Thymus (tissue), 11 donors: Measurements from ENCODE around the gene NXPE2. TPM values are rescaled to one million over a fixed set of nuclear protein-coding genes. Genes with fewer than 3 reads are reported as not detected.

Experiments used
- DNase-seq, 9 donors: peaks; one replicate each; pipeline ENCODE4 v3.0.0-alpha.2; 2013; ENCODE audit warnings: low spot score in 9 of 9, low read depth in 6 of 9, missing footprints in 1 of 9
- H3K27ac ChIP-seq, 2 donors: one replicate each; pipeline ENCODE4 v1.5.1; 2013; ENCODE audit warnings: control low read depth in 1 of 2, low read depth in 1 of 2, low read length in 1 of 2, mild to moderate bottlenecking in 1 of 2, moderate library complexity in 1 of 2
- H3K27me3 ChIP-seq, 2 donors: one replicate each; pipeline ENCODE4 v1.5.1; 2013; ENCODE audit warnings: low read length in 1 of 2; ENCODE audit not compliant: control insufficient read depth in 2 of 2, insufficient read depth in 1 of 2
- H3K36me3 ChIP-seq, 2 donors: one replicate each; pipeline ENCODE4 v1.5.1; 2013; ENCODE audit warnings: low read length in 1 of 2, mild to moderate bottlenecking in 1 of 2, moderate library complexity in 1 of 2; ENCODE audit not compliant: control insufficient read depth in 2 of 2, insufficient read depth in 2 of 2
- H3K4me1 ChIP-seq, 2 donors: one replicate each; pipeline ENCODE4 v1.5.1; 2013; ENCODE audit warnings: low read length in 2 of 2; ENCODE audit not compliant: control insufficient read depth in 2 of 2, insufficient read depth in 2 of 2
- H3K4me3 ChIP-seq, 2 donors: one replicate each; pipeline ENCODE4 v1.5.1; 2013; ENCODE audit warnings: low read length in 2 of 2, control low read depth in 1 of 2, mild to moderate bottlenecking in 1 of 2
- H3K9me3 ChIP-seq, 2 donors: one replicate each; pipeline ENCODE4 v1.5.1; 2013; ENCODE audit warnings: low read length in 1 of 2, mild to moderate bottlenecking in 1 of 2; ENCODE audit not compliant: control insufficient read depth in 2 of 2, insufficient read depth in 1 of 2
- WGBS: extraction: QIAGEN DNeasy Blood & Tissue Kit; methylation state at CpG from one replicate; pipeline ENCODE4 v1.1.7; 2013; 5-methylcytosine and 5-hydroxymethylcytosine counted together
- polyA plus RNA-seq: library from polyadenylated mRNA; stranded (reverse); fragments of 200-250 nt; gene quantifications from one replicate; pipeline ENCODE4 v1.2.3, GENCODE V29; 2013
- total RNA-seq: library from RNA; stranded (reverse); fragments of 120-200 nt; gene quantifications from one replicate; pipeline ENCODE4 v1.2.4, GENCODE V29; 2013
- donor health status: healthy.

The NXPE2 gene
- total and polyA plus RNA-seq, 2 donors: 0.05 to 0.07 TPM

DNA sequence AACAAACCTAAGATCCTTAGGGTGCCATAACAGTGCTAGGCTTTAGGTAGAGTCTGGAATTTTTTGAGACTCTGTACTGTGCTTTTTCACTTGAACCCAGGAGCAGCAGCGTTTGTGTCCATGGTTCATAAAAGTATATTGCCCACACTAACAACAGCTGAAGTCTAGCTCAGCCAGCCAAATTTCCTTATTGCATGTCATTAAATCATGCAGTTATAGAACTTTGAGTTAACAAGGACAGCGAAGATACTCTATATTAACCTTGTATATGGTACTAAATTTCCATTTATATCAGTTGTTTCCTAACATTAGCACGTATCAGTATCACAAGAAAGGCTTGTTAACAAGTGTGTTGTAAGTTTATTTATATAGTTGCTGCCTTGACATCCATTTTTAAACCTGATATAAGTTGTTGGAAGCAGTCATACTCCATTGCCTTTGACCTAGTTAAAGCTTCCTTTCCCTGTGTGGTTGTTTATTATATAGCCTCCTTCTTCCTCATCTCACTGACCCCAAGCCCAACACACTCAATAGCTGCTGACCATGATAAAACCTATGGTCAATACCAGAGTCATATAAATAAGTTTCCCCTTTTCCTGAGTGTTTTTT, 46.7 kb downstream of the NXPE2 start:
- Histone ChIP-seq H3K9me3 (no peaks in the 10 kb centered on the region), H3K27me3 (no peaks in the 10 kb centered on the region), H3K4me1 (no peaks in the 10 kb centered on the region), H3K27ac (no peak overlapping the region), H3K36me3 (no peaks in the 10 kb centered on the region), H3K4me3 (no peak overlapping the region)
- WGBS: 90% methylated on average over 3 of the region's 3 CpGs
- DNase-seq: no peak

DNA sequence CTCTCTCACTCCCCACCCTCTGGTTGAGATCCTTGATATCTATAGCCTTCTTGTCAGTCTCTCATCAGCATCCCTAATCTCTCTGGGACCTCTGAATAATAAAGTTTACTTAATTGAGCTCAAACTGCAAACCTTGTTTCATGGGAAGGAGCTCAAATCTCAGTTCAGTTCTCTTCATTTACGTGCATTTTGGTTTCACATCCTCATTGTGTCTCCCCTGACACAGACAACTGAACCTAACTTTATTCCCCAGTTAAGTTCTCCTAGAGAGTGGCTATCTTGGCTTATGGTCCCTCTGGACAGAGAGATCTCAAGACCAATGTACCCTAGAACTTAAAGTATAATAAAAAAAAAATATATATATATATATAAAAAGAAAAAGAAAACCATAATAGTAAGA, 47.3 kb downstream of the NXPE2 start:
- Histone ChIP-seq H3K4me3 (no peak overlapping the region), H3K27ac (no peak overlapping the region), H3K4me1 (no peaks in the 10 kb centered on the region), H3K9me3 (no peaks in the 10 kb centered on the region), H3K36me3 (no peaks in the 10 kb centered on the region), H3K27me3 (no peaks in the 10 kb centered on the region)
- WGBS: 89% methylated on average over 1 of the region's 1 CpG
- no peak for DNase-seq

GRCh38 chr11:114736806-114737205, 58.5 kb downstream of the NXPE2 start:
- 90% methylated on average over 4 of the region's 4 CpGs for WGBS
- Histone ChIP-seq H3K4me3 (no peak overlapping the region), H3K27me3 (no peaks in the 10 kb centered on the region), H3K4me1 (no peaks in the 10 kb centered on the region), H3K27ac (no peak overlapping the region), H3K9me3 (no peaks in the 10 kb centered on the region), H3K36me3 (no peaks in the 10 kb centered on the region)
- no peak for DNase-seq

GRCh38 chr11:114738954-114739353, 60.6 kb downstream of the NXPE2 start:
- Histone ChIP-seq H3K4me1 (no peaks in the 10 kb centered on the region), H3K27me3 (no peaks in the 10 kb centered on the region), H3K27ac (no peak overlapping the region), H3K36me3 (no peaks in the 10 kb centered on the region), H3K9me3 (no peaks in the 10 kb centered on the region), H3K4me3 (no peak overlapping the region)
- DNase-seq: peak in 6 of 9 donors; percentile 0 to 43 (median 9)

DNA sequence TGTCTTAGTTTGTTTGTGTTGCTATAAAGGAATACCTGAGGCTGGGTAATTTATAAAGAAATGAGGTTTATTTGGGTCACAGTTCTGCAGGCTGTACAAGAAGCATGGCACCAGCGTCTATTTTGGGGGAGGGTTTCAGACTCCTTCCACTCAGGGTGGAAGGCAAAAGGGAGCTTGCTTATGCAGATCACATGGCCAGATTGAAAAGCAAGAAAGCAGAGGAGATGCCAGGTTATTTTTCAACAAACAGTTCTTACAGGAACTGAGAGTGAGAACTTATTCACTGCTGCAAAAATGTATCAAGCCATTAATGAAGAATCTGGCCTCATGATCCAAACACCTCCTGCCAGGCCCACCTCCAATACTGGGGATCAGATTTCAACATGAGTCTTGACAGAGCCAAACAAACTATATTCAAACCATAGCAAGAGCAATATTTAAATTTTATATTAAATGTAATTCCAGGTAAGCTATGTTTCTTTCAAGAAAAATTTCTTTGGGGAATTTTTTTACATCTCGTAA, 66.9 kb downstream of the NXPE2 start:
- no peaks in the 10 kb centered on the region for H3K36me3 ChIP-seq
- H3K27me3 ChIP-seq: no peaks in the 10 kb centered on the region
- WGBS: 94% methylated on average over 2 of the region's 2 CpGs
- no peak overlapping the region for H3K27ac ChIP-seq
- H3K4me1 ChIP-seq: no peaks in the 10 kb centered on the region
- no peak for DNase-seq
- H3K9me3 ChIP-seq: no peaks in the 10 kb centered on the region
- no peak overlapping the region for H3K4me3 ChIP-seq

GRCh38 chr11:114746013-114746412, 67.7 kb downstream of the NXPE2 start:
- Histone ChIP-seq H3K4me1 (no peaks in the 10 kb centered on the region), H3K4me3 (no peak overlapping the region), H3K9me3 (no peaks in the 10 kb centered on the region), H3K27ac (no peak overlapping the region), H3K27me3 (no peaks in the 10 kb centered on the region), H3K36me3 (no peaks in the 10 kb centered on the region)
- no peak for DNase-seq
- WGBS: 92% methylated on average over 3 of the region's 3 CpGs

Other genes with a start within 250 kb of the NXPE2 start
- 39.4 TPM for gene REXO2, start 239.1 kb upstream of the NXPE2 start, total RNA-seq
- 74.7 TPM for gene REXO2, start 239.1 kb upstream of the NXPE2 start, polyA plus RNA-seq
- 0.05 TPM for gene NXPE1, start 118.6 kb upstream of the NXPE2 start, total RNA-seq
- not detected for gene NXPE1, start 118.6 kb upstream of the NXPE2 start, polyA plus RNA-seq
- not detected for gene NXPE4, start 82.7 kb upstream of the NXPE2 start, total RNA-seq
- 0.02 TPM for gene NXPE4, start 82.7 kb upstream of the NXPE2 start, polyA plus RNA-seq